ENCODE data around the gene PAPOLA. TPM values are rescaled to one million over a fixed set of nuclear protein-coding genes. Genes with fewer than 3 reads are reported as not detected.
A peak's percentile ranks its signal among the peaks of the same experiment; 100 is the strongest.

PAPOLA gene
- total RNA-seq, 1 donor from 2014 or later: 79.9 TPM

GRCh38 chr14:96584907-96585671 is 82.9 kb downstream of the PAPOLA start:
- no peak for DNase-seq (ENCODE audit: low read depth)

- DNase-seq (ENCODE audit: low read depth): no peak
These were observed 83.5 kb downstream of the PAPOLA start for GRCh38 chr14:96585672-96586013.

DNA sequence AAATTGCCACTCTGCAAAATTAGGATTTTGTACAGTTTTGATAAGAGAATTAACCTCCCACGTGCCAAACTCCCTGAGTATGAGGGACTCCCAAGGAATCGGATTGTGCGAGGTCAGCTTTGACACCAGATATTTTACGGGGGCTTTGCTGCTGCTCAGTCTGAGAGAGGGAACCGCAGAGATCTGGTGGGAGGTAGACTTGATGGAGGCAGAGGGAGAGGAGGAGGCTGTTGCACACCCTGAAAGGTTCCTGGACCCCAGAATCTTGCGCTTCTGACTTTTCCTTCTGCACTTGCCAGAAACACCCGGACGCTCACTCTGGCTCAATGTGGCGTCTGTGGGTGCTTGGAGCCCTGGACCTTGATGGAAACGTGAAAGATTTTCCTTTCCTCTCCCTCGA is 83.9 kb downstream of the PAPOLA start:
- no peak for DNase-seq (ENCODE audit: low read depth)

DNA sequence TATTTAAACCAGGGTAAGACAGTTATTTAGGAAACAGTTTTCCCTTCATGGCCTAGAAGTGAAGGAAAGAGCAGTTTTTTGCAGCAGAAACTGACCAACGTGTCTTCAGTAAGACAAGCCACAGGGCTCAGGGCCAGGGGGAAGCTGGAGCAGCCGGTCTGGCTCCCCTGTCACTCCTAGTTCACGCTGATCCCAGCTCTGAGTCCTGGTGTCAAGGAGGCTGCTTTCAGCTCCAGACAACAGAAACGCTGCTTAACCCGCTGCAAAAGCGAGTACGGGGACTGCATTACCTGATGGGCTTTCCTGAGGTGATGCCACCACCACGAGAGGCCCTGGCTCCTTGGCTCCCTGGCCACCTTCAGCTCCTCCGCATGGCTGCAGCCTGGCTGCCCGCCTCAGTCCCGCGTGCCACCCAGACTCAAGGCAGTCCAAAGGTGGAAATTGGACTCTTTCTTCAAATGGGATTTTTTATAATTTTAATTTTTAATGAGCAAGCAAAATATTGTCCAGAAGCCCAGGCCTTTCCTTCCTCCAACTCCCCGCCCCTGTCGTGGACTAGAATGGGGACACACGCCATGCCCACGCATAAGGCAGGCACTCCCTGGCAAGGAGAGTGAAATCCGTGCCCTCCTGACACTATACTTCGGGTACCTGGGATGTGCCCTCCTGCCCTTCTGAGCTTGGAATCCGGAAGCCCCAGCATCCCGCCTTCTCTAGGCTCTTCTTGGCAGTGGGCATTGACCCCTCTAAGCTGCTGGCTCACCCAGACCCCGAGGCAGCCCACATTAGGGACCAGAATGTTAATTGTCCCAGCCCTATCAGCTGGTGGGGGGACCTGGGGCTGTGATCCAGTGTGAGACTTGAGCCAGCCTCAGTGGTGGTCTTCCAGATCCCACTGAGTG is 85.0 kb downstream of the PAPOLA start:
- DNase-seq (ENCODE audit: low read depth): no peak

GRCh38 chr14:96587823-96588385 is 85.7 kb downstream of the PAPOLA start:
- DNase-seq (ENCODE audit: low read depth): no peak

GRCh38 chr14:96588410-96589257 is 86.5 kb downstream of the PAPOLA start:
- no peak for DNase-seq (ENCODE audit: low read depth)

- no peak for DNase-seq (ENCODE audit: low read depth)
These were observed 87.4 kb downstream of the PAPOLA start for GRCh38 chr14:96589577-96589976.

DNA sequence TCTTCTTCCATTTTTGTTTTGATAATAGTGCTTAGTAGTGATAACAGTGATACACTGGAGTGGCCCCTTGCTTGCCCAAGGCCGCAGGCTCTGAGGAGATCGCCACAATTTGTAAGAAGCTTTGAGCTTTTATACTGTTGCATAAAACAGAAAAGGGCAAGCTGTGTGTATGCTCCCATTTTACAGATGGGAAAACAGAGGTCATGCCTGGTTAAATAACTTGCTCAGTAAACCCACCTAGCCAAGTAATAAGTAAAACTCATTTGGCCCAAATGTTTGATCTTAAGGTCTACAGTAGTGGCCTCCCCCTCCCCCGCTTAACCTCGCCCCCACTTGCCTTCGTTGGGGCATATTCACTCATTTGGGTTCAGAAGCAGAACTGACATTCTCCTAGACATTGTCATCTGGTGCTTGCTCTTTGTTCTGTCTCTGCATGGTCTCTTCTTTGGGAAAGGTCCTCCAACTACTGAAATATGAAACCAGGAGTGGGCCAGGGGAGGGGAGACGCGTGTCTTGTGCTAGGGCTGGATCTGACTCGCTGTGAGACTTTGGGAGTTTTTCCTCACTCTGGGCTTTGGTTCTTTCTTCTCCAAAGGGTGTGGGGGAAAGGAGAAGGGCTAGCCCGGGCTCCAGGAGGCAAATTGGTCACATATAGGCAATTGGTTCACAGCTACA is 88.1 kb downstream of the PAPOLA start:
- no peak for DNase-seq (ENCODE audit: low read depth)

GRCh38 chr14:96592591-96593386 is 90.6 kb downstream of the PAPOLA start:
- DNase-seq (ENCODE audit: low read depth): no peak

- no peak for DNase-seq (ENCODE audit: low read depth)
These were observed 92.8 kb downstream of the PAPOLA start for GRCh38 chr14:96594961-96595360.

DNA sequence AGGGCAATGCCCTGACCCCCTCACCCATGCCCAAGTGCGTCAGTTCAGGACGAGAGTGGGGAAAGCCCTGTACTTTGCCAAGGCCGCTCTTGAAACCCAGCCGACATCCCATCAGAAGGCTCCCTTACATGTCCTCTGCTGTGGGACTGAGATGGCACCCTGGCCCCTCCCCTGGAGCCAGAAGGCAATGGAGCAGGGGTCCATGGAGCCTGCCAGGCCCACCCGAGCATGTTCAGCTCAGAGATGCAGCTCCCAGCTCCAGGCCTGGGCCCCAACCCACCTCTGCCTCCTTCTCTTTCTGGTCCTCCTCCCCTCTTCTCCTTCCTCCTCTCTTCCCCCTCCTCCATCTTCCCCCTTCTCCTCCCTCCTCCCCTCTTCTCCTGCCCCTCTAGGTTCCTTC is 95.5 kb downstream of the PAPOLA start:
- no peak for DNase-seq (ENCODE audit: low read depth)

GRCh38 chr14:96598332-96598928 is 96.2 kb downstream of the PAPOLA start:
- no peak for DNase-seq (ENCODE audit: low read depth)

- no peak for DNase-seq (ENCODE audit: low read depth)
These were observed 96.9 kb downstream of the PAPOLA start for GRCh38 chr14:96599076-96599475.

DNA sequence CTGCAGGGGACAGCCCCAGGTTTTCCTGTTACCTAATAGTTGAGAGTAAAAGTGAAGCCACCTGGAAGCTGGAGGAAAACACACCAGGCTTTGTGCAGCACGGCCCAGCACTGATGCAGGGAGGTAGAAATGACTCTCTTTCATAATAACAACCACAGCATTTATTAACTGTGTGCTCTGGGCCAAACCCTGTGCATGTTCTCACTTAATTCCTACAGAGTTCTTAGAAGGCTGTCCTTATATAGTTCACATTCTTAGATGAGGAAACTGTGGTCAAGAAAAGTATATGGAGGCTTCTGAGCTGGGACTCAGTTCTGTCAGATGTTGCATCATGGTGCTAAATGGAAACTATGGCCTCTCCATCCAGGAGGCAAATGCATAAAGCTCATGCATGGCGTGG is 100.0 kb downstream of the PAPOLA start:
- DNase-seq (ENCODE audit: low read depth): no peak

DNA sequence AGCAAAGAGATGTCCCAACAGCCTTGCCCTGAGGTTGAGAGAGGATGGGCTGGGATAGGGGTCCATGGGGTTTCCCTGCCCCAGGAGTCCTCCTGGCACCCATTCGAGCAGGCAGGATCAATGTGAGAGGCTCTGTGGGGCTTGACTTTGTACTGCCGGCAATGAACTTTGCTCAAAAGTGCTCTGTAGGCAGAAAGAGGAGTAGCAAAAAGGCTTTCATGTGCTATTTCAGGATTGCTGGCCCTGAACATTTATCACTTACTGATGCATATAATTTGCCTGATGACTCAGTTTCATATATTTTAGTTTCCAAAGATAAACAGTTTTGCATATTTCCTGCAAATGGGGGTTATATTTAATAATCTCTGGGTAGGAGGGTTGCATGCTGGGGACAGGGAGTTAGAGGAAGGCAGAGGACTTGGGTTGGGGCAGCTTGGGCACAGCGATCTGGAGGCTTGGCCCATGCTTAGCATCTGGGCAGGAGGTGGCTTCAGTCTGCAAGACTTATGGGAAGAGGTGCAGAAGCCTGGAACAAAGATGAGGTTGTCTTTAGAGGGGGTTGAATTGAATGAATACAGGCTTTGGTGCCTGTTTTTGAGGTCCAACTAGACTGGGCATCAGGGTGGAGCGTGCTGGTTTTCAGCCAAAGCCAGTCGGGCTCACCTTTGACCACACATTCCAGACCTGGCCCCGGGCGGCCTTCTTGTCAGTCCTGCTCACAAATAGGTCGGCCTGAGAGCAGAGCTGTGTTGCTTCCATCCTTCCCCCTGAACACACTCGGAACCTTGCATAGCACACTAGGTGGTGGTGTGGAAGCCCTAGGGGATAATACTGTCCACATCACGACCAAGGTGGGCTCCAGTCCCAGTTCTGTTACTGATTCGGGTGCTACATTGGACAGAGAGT is 101.4 kb downstream of the PAPOLA start:
- DNase-seq (ENCODE audit: low read depth): no peak

DNA sequence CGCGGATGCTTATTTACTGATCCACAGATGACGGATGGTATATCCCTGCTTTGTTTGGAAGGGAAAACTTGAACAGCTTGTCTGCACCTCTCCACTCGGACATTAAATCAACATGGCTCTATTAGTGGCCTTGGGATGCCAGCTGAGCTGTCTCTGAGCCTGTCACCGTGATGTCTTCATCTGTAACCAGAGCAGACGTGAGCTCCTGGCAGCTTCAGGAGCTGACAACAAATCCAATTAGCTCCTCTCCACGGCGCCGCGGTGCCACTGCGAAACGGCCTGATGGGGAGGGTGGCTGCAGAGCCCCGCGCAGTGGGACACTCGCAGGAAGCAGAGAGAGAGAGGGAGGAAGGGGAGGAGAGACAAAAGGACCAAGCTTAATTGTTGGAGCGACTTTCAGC is 112.3 kb downstream of the PAPOLA start:
- DNase-seq (ENCODE audit: low read depth): peak; percentile 13

GRCh38 chr14:96616161-96616721 is 114.1 kb downstream of the PAPOLA start:
- DNase-seq (ENCODE audit: low read depth): no peak

Data from myocyte (in vitro differentiated cells).